H7 (cell line): ENCODE results near the gene THAP8. TPM values are rescaled to one million over a fixed set of nuclear protein-coding genes. Genes with fewer than 3 reads are reported as not detected.
A peak's percentile ranks its signal among the peaks of the same experiment; 100 is the strongest.

Source experiments
- DNase-seq: peaks from one replicate; pipeline ENCODE4 v3.0.0; 2012
- H3K27me3 ChIP-seq: 2 replicates; pipeline ENCODE4 v1.6.0; 2011; ENCODE audit warnings: mild to moderate bottlenecking, low read length; ENCODE audit not compliant: control insufficient read depth, insufficient read depth
- H3K36me3 ChIP-seq: replicated peaks from 2 replicates; pipeline ENCODE4 v1.5.1; 2011; ENCODE audit warnings: low read length; ENCODE audit not compliant: control insufficient read depth, insufficient read depth
- H3K4me3 ChIP-seq: 2 replicates; pipeline ENCODE4 v1.5.1; 2011; ENCODE audit warnings: low read depth, mild to moderate bottlenecking, control low read depth, low read length, moderate library complexity; ENCODE audit not compliant: insufficient read depth
- total RNA-seq: library from RNA; depleted of rRNA; stranded (reverse); fragments of >200 nt; shearing (Covaris generic); gene quantifications from 2 replicates; pipeline ENCODE4 v1.2.3, GENCODE V29; 2014

The THAP8 gene
- total RNA-seq, 1 experiment from 2014 or later = 2.9 TPM

- DNase-seq = peak; percentile 16
- no peaks in the 10 kb centered on the region; the same call in 1 of the 2 replicates for H3K36me3 ChIP-seq
Measured at GRCh38 chr19:36028313-36029041, 25.6 kb downstream of the THAP8 start.

DNA sequence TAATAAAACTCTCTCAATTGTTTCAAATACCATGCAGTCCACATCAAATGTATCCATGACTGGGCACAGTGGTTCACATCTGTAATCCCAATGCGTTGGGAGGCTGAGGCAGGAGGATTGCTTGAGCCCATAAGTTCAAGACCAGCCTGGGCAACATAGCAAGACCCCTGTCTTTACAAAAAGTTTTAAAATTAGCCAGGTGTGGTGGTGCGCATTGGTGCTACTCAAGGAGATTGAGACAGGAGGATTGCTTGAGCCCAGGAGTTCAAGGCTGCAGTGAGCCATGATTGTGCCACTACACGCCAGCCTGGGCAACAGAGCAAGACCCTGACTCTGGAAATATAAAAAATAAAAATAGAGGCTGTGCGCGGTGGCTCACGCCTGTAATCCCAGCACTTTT is 26.4 kb downstream of the THAP8 start:
- H3K36me3 ChIP-seq = no peaks in the 10 kb centered on the region; the same call in 1 of the 2 replicates
- no peak for DNase-seq
- no peak overlapping the region for H3K4me3 ChIP-seq
- no peaks in the 10 kb centered on the region for H3K27me3 ChIP-seq

More at GRCh38 chr19:36028313-36029041, 25.6 kb downstream of the THAP8 start:
- H3K27me3 ChIP-seq = peaks cover 1% of the 10 kb centered on the region
- H3K4me3 ChIP-seq = no peak overlapping the region

GRCh38 chr19:36026091-36026876 is 27.8 kb downstream of the THAP8 start:
- H3K36me3 ChIP-seq = no peaks in the 10 kb centered on the region; the same call in 1 of the 2 replicates
- H3K27me3 ChIP-seq = no peaks in the 10 kb centered on the region
- DNase-seq = peak; percentile 49
- H3K4me3 ChIP-seq = no peak overlapping the region

- H3K4me3 ChIP-seq = no peak overlapping the region
- no peaks in the 10 kb centered on the region; the same call in 1 of the 2 replicates for H3K36me3 ChIP-seq
- DNase-seq = no peak
- no peaks in the 10 kb centered on the region for H3K27me3 ChIP-seq
Measured at GRCh38 chr19:36025541-36025940, 28.5 kb downstream of the THAP8 start.

GRCh38 chr19:36023432-36023831 is 30.7 kb downstream of the THAP8 start:
- H3K27me3 ChIP-seq = no peaks in the 10 kb centered on the region
- no peak overlapping the region for H3K4me3 ChIP-seq

GRCh38 chr19:36019061-36019670 is 34.9 kb downstream of the THAP8 start:
- Histone ChIP-seq H3K4me3 (no peak overlapping the region), H3K36me3 (peaks cover 2% of the 10 kb centered on the region), H3K27me3 (no peaks in the 10 kb centered on the region)
- DNase-seq = no peak

More at GRCh38 chr19:36023432-36023831, 30.7 kb downstream of the THAP8 start:
- DNase-seq = no peak
- peaks cover 1% of the 10 kb centered on the region; the same call in 1 of the 2 replicates for H3K36me3 ChIP-seq

DNA sequence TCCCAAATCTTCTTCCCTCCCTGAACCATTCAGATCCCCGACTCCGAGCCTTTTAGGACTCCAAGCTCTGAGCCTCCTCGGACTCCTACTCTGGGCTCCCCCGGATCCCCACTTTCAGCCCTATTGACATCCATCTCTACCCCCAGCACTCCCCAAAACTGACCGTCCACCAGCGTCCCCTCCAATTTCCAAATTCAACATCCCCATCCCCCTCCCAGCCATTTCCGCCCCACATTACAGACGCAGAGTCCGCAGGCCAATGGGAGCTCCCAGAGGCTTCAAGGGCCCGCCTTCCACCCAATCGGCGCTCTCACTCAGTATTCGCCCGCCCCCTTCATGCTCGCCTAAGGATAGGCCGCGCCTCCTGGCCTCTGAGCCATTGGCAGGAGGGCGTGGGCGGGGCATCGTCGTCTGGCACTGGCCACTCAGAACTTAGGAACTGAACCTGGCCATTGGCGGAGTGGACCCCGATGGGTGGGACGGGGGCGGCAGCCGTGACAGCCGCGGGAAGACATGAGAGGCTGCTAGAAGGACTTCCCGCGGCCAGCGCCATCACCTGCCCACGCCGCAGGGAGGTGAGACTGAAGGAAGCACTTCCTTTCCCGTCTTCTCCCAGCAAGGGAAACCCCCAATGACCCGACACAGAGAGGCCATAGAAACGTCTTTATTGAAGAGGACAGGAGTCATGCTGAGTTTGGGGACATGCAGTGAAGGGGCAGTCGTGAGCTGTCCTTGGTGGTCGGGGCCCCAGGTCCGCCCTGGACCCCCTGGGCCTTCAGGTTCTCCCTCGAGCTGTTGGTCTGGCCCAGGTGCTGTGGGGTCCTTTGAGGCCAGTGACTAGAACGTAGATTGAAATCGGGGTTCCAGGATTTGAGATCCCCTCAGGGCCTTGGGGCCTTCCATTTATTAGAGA is 39.8 kb downstream of the THAP8 start, which contains the start of gene ALKBH6:
TSS of gene ALKBH6 (minus strand) at position 202 of the 913 bp plus-strand sequence. CDS start 816 bp downstream, outside the sequence.
- peak; percentile 99 for DNase-seq
- H3K27me3 ChIP-seq = peaks cover 2% of the 10 kb centered on the region; the same call in 1 of the 2 replicates
- peaks cover 2% of the 10 kb centered on the region for H3K36me3 ChIP-seq
- peak within 1 kb of the TSS; percentile 77 for H3K4me3 ChIP-seq

- Histone ChIP-seq H3K27me3 (peaks cover 2% of the 10 kb centered on the region; the same call in 1 of the 2 replicates), H3K4me3 (peak overlapping the region; percentile 55), H3K36me3 (peaks cover 1% of the 10 kb centered on the region)
- DNase-seq = no peak
Measured at GRCh38 chr19:36013280-36014011, 40.6 kb downstream of the THAP8 start.

DNA sequence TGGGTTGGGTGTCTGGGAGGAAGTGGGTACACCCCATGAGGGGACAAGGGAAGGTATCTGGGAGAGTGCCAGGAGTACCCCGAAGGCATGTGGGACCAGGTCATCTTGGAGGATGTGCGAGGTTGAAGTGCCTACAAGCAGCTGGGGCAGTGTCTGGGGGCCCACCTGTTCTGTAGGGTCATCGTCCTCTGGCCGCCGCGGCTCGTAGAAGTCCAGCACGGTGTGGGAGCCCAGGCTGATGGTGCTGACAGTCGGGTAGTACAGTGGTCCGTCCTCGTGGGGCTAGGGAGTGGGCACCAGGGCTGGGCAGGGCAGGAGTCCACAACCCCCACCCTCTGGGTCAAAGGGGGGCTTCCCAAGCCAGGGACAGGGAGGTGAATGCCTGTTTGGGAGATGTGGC is 43.7 kb downstream of the THAP8 start:
- peaks cover 2% of the 10 kb centered on the region for H3K36me3 ChIP-seq
- no peak overlapping the region for H3K4me3 ChIP-seq
- DNase-seq = no peak
- H3K27me3 ChIP-seq = peaks cover 2% of the 10 kb centered on the region; the same call in 1 of the 2 replicates

GRCh38 chr19:36009633-36010379 is 44.3 kb downstream of the THAP8 start:
- no peak for DNase-seq
- Histone ChIP-seq H3K36me3 (peaks cover 4% of the 10 kb centered on the region), H3K27me3 (peaks cover 2% of the 10 kb centered on the region; the same call in 1 of the 2 replicates), H3K4me3 (peak overlapping the region; percentile 66)

- DNase-seq = peak; percentile 91
- Histone ChIP-seq H3K4me3 (peak overlapping the region; percentile 66), H3K27me3 (peaks cover 2% of the 10 kb centered on the region; the same call in 1 of the 2 replicates), H3K36me3 (peaks cover 4% of the 10 kb centered on the region)
Measured at GRCh38 chr19:36009220-36009619, 44.9 kb downstream of the THAP8 start.

GRCh38 chr19:36008336-36008978 is 45.6 kb downstream of the THAP8 start, which contains the start of gene SYNE4:
Gene SYNE4, minus strand, starts transcription at chr19:36008813. Its CDS starts 132 bp downstream, at chr19:36008681.
- peaks cover 2% of the 10 kb centered on the region; the same call in 1 of the 2 replicates for H3K27me3 ChIP-seq
- peaks cover 4% of the 10 kb centered on the region for H3K36me3 ChIP-seq
- peak; percentile 94 for DNase-seq
- H3K4me3 ChIP-seq = peak within 1 kb of the TSS; percentile 66
